ENCODE data around the gene PSKH1. TPM values are rescaled to one million over a fixed set of nuclear protein-coding genes. Genes with fewer than 3 reads are reported as not detected.
A peak's percentile ranks its signal among the peaks of the same experiment; 100 is the strongest.

The PSKH1 gene
- total and polyA plus RNA-seq, 9 of the 15 experiments (the other 6 are each of a cell fraction or from before 2014, with no cell fraction given) = 0.96 to 20.9 (median 9.4) TPM

DNA sequence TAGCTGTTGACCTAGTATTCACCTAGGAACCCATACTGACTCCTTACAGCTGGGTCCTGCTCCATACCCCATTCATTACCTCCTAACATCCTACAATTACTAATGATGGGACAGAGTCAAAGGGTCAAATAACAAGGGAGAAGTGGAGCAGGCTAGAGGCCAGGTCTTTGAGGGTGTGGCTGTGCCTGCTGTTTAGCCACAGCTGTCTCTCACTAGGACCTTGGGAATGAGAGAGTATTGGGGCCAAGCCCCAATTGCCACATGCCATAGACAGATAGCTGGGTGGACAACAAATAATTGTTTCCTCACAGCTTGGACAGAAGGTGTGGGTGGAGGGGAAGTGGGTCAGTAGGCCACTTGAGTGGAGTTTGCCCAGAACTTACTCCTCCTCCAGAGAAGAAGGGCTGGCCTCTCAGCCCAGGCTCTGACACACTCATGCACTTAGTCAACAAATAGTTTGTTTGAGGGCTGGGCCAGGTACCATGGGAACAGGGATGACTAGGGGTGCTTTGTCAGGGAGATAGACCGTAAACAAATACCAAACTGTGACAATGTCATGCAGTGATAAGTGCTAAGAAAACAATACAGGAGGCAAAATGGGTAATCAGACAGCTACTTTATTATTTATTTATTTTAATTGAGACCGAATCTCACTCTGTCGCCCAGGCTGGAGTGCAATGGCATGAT lies 35.4 kb upstream of the PSKH1 start:
- H3K9me3 ChIP-seq (replicated peaks; ENCODE audit: control insufficient read depth, insufficient read depth, low read depth, low read length) = no peaks in the 10 kb centered on the region
- peaks cover 19 to 31% of the 10 kb centered on the region in 2 experiments for H3K4me1 ChIP-seq (replicated peaks in 1 of 2; ENCODE audit: control insufficient read depth in 2 of 2, insufficient read depth in 2 of 2, low read length in 2 of 2)
- H3K4me2 ChIP-seq (ENCODE audit: insufficient read depth, low read length) = peak overlapping the region; percentile 20
- no peak overlapping the region for H2AFZ ChIP-seq (ENCODE audit: low read depth, low read length)
- 64% methylated on average over 3 of the region's 3 CpGs for WGBS (ENCODE audit: insufficient coverage, low coverage, missing lambda C conversion rate)
- H4K20me1 ChIP-seq (replicated peaks; ENCODE audit: control insufficient read depth, insufficient read depth, low read length) = peaks cover 48% of the 10 kb centered on the region
- H3K27me3 ChIP-seq (ENCODE audit: control insufficient read depth in 2 of 2, insufficient read depth in 2 of 2, low read length in 2 of 2) = no peaks in the 10 kb centered on the region
- peak; percentile 81 for FAIRE-seq
- H3K9ac ChIP-seq (ENCODE audit: insufficient read depth in 1 of 2, low read depth in 2 of 2, low read length in 2 of 2) = peak overlapping the region; percentile 28 to 57; a peak in 2 of 4 replicates
- in situ Hi-C loops (cut with MboI) = no loop called here
- BruUV-seq (replicated peaks) = no TSS peak
- H3K4me3 ChIP-seq = no peak overlapping the region
- peak; percentile 60 to 76 (median 71) for DNase-seq (ENCODE audit: extremely low read depth in 1 of 4, low spot score in 3 of 4)
- intact Hi-C loops (cut with micrococcal nuclease) = no loop called here
- peak; percentile 83 for ATAC-seq
- POLR2A ChIA-PET = interaction anchor here (0.7 to 1.6 kb wide), 4 partner anchors 9 to 14 kb away, joined by 4 to 10 read pairs (median 6); partner anchors contain the start of genes CENPT and NUTF2
- H3K27ac ChIP-seq (ENCODE audit: extremely low read depth, low read depth, low read length) = peak overlapping the region; percentile 61; the same call in 2 of the 3 replicates
- CTCF ChIA-PET (ENCODE audit: low intra/inter-chr PET ratio) = no interaction called here
- H3K36me3 ChIP-seq (ENCODE audit: control insufficient read depth, insufficient read depth, low read length) = peaks cover 62% of the 10 kb centered on the region
- peaks cover 94% of the 10 kb centered on the region for H3K79me2 ChIP-seq (ENCODE audit: control insufficient read depth, insufficient read depth, low read length)
- H3K9me1 ChIP-seq (ENCODE audit: control insufficient read depth, insufficient read depth, low read length) = peaks cover 6% of the 10 kb centered on the region
- TF ChIP-seq BHLHE40 (IDR thresholded peaks at IDR 0.05; ENCODE audit: low read length) = 0 out of 2 replicates have a peak, but pooled peaks have one; percentile 6
- no peak for TF ChIP-seq MBD1 (CRISPR knock-in tag; IDR thresholded peaks at IDR 0.05)
- TF ChIP-seq GABPB2 (CRISPR knock-in tag; conservative IDR thresholded peaks at IDR 0.05) = no peak
- TF ChIP-seq, protein P1, sequence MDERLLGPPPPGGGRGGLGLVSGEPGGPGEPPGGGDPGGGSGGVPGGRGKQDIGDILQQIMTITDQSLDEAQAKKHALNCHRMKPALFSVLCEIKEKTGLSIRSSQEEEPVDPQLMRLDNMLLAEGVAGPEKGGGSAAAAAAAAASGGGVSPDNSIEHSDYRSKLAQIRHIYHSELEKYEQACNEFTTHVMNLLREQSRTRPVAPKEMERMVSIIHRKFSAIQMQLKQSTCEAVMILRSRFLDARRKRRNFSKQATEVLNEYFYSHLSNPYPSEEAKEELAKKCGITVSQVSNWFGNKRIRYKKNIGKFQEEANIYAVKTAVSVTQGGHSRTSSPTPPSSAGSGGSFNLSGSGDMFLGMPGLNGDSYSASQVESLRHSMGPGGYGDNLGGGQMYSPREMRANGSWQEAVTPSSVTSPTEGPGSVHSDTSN (CRISPR knock-in tag; IDR thresholded peaks at IDR 0.05; ENCODE audit: low read depth) = no peak
- TF ChIP-seq, protein P1 (tag; conservative IDR thresholded peaks at IDR 0.05; ENCODE audit: low read depth) = 0 out of 2 replicates have a peak, but pooled peaks have one; percentile 12
- no peak for TF ChIP-seq ZNF184 (CRISPR knock-in tag; IDR thresholded peaks at IDR 0.05)
- TF ChIP-seq, protein P2, sequence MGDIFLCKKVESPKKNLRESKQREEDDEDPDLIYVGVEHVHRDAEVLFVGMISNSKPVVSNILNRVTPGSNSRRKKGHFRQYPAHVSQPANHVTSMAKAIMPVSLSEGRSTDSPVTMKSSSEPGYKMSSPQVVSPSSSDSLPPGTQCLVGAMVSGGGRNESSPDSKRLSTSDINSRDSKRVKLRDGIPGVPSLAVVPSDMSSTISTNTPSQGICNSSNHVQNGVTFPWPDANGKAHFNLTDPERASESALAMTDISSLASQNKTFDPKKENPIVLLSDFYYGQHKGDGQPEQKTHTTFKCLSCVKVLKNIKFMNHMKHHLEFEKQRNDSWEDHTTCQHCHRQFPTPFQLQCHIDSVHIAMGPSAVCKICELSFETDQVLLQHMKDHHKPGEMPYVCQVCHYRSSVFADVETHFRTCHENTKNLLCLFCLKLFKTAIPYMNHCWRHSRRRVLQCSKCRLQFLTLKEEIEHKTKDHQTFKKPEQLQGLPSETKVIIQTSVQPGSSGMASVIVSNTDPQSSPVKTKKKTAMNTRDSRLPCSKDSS (IDR thresholded peaks at IDR 0.05; ENCODE audit: low read depth, partially characterized antibody) = no peak
- no peak for TF ChIP-seq ZNF121 (CRISPR knock-in tag; conservative IDR thresholded peaks at IDR 0.05)
- peak; percentile 65 for TF ChIP-seq FOXP1 (CRISPR knock-in tag; IDR thresholded peaks at IDR 0.05)
- TF ChIP-seq MAFK (IDR thresholded peaks at IDR 0.05; ENCODE audit: low read length) = 0 out of 2 replicates have a peak, but pooled peaks have one; percentile 20
- TF ChIP-seq, protein P3, sequence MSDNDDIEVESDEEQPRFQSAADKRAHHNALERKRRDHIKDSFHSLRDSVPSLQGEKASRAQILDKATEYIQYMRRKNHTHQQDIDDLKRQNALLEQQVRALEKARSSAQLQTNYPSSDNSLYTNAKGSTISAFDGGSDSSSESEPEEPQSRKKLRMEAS (CRISPR knock-in tag; IDR thresholded peaks at IDR 0.05) = no peak
- TF ChIP-seq CREM (IDR thresholded peaks at IDR 0.05; ENCODE audit: low read depth) = no peak
- no peak for TF ChIP-seq PRMT5 (CRISPR knock-in tag; IDR thresholded peaks at IDR 0.05)
- TF ChIP-seq ARID1B (IDR thresholded peaks at IDR 0.05) = peak; percentile 65
- TF ChIP-seq CBFA2T2 (conservative IDR thresholded peaks at IDR 0.05) = peak; percentile 30
- TF ChIP-seq ZKSCAN1 (IDR thresholded peaks at IDR 0.05; ENCODE audit: low read depth, low read length) = no peak
- TF ChIP-seq NR2C2 (CRISPR knock-in tag; IDR thresholded peaks at IDR 0.05) = no peak
- TF ChIP-seq NR2C2 (tag; IDR thresholded peaks at IDR 0.05) = peak; percentile 24; the same call in 1 of the 2 replicates
